K562 (cell line): ENCODE results near the gene TXLNG.
A peak's percentile ranks its signal among the peaks of the same experiment; 100 is the strongest.

ENCODE experiments used
- ELF1 ChIP-seq: fragments of 200-800 bp; sonication (Bioruptor generic); IDR thresholded peaks from 2 replicates; pipeline ENCODE4 v1.6.1; 2016; ENCODE audit warnings: missing genetic modification characterization, missing compliant biosample characterization
- FOXP1 ChIP-seq: sonication (generic); formaldehyde crosslinking; IDR thresholded peaks from 2 replicates; pipeline ENCODE4 v1.8.0; 2022; ENCODE audit warnings: mild to moderate bottlenecking, missing genetic modification reagents
- GABPB1 ChIP-seq: sonication (generic); formaldehyde crosslinking; IDR thresholded peaks from 2 replicates; pipeline ENCODE4 v1.8.0; 2022; ENCODE audit warnings: mild to moderate bottlenecking, missing genetic modification reagents
- HDGF ChIP-seq: fragments of 450-650 bp; IDR thresholded peaks from 2 replicates; pipeline ENCODE4 v1.6.1; 2016
- HSF4 ChIP-seq: fragments of 250-450 bp; sonication (Bioruptor Pico); IDR thresholded peaks from 2 replicates; pipeline ENCODE4 v2.1.2; 2022; ENCODE audit warnings: mild to moderate bottlenecking, moderate library complexity, borderline replicate concordance
- JUND ChIP-seq, 2 experiments: IDR thresholded peaks; 2 replicates in 1 of 2; 3 replicates in 1 of 2; pipeline ENCODE4 v1.6.1; 2011; ENCODE audit warnings: borderline replicate concordance in 2 of 2, low read depth in 2 of 2, low read length in 2 of 2, improper control_type of control experiment in 1 of 2, missing biosample characterization in 1 of 2, missing genetic modification characterization in 1 of 2, missing genetic modification reagents in 1 of 2
- LCOR ChIP-seq: sonication (generic); formaldehyde crosslinking; IDR thresholded peaks from 2 replicates; pipeline ENCODE4 v1.8.0; 2022; ENCODE audit warnings: mild to moderate bottlenecking, missing genetic modification reagents
- MAFK ChIP-seq: IDR thresholded peaks from 2 replicates; pipeline ENCODE4 v1.6.1; 2011; ENCODE audit warnings: low read length, improper control_type of control experiment
- NFE2L1 ChIP-seq: fragments of 450-650 bp; IDR thresholded peaks from 2 replicates; pipeline ENCODE4 v1.6.1; 2016; ENCODE audit warnings: missing genetic modification characterization, low read depth, mild to moderate bottlenecking, missing compliant biosample characterization, moderate library complexity, borderline replicate concordance
- RNF2 ChIP-seq: sonication (generic); IDR thresholded peaks from 2 replicates; pipeline ENCODE4 v1.6.1; 2016
- ZNF184 ChIP-seq: sonication (generic); formaldehyde crosslinking; IDR thresholded peaks from 2 replicates; pipeline ENCODE4 v1.5.0; 2020; ENCODE audit warnings: missing genetic modification reagents
- ZZZ3 ChIP-seq: fragments of 450-650 bp; IDR thresholded peaks from 2 replicates; pipeline ENCODE4 v1.6.1; 2016; ENCODE audit warnings: antibody characterized with exemption, mild to moderate bottlenecking, moderate library complexity
- TF ChIP-seq, protein P1 (sequence below): sonication (generic); formaldehyde crosslinking; IDR thresholded peaks from 2 replicates; pipeline ENCODE4 v1.8.1; 2022; ENCODE audit warnings: missing genetic modification reagents
- TF ChIP-seq, protein P2 (sequence below), 2 experiments: fragments of 450-650 bp in 1 of 2; IDR thresholded peaks; 2 replicates each; pipeline ENCODE4 v1.6.1; 2011 to 2017; ENCODE audit warnings: low read depth in 2 of 2, antibody characterized with exemption in 1 of 2, borderline replicate concordance in 1 of 2, low read length in 1 of 2, mild to moderate bottlenecking in 1 of 2, mixed read lengths in 1 of 2; ENCODE audit not compliant: control insufficient read depth in 1 of 2

DNA sequence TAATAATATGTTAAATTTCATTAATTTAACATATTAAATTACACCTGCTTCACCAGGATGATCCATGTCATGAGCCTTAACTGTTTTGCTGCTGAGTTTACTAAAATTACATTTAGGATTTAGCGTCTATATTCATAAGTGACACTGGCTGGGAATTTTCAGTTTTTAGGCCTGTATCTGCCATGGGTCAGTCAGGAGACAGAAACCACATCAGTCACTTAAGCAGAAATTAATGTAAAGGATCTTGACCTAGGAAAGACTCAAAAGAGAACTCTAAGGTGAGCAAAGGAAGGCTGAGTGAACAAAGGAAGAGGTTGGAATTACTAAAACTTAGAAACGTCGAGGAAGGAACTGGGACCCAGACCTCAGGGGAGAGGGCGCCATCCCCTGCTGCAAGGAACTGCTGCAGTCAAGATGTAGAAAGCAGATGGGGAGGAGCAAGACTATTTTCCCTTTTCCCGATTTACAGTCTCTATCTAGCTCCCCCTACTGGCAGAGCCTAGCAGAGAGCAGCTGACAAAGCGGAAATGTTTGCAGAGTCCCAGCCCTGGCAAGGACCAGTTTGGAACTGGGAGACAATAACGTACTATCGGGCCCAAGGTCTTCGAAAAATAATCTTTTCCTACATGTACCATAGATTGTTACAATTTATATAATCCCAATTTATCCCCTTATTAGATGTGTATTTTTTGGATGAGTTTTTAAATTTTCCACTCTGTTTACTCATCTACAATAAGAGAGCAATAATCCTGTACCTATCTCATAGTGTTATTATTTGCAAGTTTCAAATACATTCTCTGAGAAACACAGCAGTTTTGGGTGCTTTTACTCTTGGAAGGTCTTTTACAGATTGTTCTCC, 106.5 kb downstream of the TXLNG start:
- TF ChIP-seq, protein P1, sequence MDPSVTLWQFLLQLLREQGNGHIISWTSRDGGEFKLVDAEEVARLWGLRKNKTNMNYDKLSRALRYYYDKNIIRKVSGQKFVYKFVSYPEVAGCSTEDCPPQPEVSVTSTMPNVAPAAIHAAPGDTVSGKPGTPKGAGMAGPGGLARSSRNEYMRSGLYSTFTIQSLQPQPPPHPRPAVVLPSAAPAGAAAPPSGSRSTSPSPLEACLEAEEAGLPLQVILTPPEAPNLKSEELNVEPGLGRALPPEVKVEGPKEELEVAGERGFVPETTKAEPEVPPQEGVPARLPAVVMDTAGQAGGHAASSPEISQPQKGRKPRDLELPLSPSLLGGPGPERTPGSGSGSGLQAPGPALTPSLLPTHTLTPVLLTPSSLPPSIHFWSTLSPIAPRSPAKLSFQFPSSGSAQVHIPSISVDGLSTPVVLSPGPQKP (CRISPR knock-in tag), result no peak
- no peak for TF ChIP-seq LCOR (CRISPR knock-in tag)
- TF ChIP-seq NFE2L1 (tag), result no peak
- TF ChIP-seq ZZZ3, result no peak
- TF ChIP-seq ZNF184, result no peak
- peak; percentile 65 for TF ChIP-seq ELF1 (tag)
- TF ChIP-seq, protein P2, sequence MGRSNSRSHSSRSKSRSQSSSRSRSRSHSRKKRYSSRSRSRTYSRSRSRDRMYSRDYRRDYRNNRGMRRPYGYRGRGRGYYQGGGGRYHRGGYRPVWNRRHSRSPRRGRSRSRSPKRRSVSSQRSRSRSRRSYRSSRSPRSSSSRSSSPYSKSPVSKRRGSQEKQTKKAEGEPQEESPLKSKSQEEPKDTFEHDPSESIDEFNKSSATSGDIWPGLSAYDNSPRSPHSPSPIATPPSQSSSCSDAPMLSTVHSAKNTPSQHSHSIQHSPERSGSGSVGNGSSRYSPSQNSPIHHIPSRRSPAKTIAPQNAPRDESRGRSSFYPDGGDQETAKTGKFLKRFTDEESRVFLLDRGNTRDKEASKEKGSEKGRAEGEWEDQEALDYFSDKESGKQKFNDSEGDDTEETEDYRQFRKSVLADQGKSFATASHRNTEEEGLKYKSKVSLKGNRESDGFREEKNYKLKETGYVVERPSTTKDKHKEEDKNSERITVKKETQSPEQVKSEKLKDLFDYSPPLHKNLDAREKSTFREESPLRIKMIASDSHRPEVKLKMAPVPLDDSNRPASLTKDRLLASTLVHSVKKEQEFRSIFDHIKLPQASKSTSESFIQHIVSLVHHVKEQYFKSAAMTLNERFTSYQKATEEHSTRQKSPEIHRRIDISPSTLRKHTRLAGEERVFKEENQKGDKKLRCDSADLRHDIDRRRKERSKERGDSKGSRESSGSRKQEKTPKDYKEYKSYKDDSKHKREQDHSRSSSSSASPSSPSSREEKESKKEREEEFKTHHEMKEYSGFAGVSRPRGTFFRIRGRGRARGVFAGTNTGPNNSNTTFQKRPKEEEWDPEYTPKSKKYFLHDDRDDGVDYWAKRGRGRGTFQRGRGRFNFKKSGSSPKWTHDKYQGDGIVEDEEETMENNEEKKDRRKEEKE (IDR thresholded peaks at IDR 0.05; ENCODE audit: borderline replicate concordance in 1 of 2, control insufficient read depth in 1 of 2, low read depth in 2 of 2, low read length in 1 of 2), result no peak
- no peak for TF ChIP-seq GABPB1
- TF ChIP-seq JUND (IDR thresholded peaks at IDR 0.05; ENCODE audit: borderline replicate concordance, low read depth, low read length), result no peak; the same call in 1 of the 2 replicates
- no peak for TF ChIP-seq JUND (tag; IDR thresholded peaks at IDR 0.05; ENCODE audit: borderline replicate concordance, low read depth, low read length)
- no peak for TF ChIP-seq FOXP1 (CRISPR knock-in tag)
- TF ChIP-seq MAFK, result 0 out of 2 replicates have a peak, but pooled peaks have one; percentile 8
- no peak for TF ChIP-seq HSF4 (CRISPR knock-in tag)
- no peak for TF ChIP-seq RNF2
- no peak for TF ChIP-seq HDGF
